Measurements from ENCODE around the gene KRT33A.

The KRT33A gene

DNA sequence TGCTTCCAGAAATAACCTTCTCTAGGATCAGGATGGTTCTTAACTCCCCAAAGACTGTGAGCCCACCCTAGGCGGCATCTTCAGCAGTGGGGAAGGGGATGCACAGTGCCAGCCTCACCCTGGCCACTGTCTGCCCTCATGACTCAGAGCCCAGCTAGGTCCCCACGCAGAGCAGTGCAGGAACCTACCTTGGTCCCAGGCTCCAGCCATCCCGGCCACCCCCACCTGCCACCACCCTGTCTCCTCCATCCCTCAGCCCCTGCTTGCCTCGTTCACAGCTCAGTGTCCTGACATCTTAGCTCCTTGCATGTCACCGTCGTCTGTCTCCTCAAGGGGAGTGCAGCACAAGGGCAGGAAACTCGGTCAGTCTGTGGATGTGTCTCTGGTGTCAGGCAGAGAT, 19.0 kb downstream of the KRT33A start:
- DNase-seq = no peak

DNA sequence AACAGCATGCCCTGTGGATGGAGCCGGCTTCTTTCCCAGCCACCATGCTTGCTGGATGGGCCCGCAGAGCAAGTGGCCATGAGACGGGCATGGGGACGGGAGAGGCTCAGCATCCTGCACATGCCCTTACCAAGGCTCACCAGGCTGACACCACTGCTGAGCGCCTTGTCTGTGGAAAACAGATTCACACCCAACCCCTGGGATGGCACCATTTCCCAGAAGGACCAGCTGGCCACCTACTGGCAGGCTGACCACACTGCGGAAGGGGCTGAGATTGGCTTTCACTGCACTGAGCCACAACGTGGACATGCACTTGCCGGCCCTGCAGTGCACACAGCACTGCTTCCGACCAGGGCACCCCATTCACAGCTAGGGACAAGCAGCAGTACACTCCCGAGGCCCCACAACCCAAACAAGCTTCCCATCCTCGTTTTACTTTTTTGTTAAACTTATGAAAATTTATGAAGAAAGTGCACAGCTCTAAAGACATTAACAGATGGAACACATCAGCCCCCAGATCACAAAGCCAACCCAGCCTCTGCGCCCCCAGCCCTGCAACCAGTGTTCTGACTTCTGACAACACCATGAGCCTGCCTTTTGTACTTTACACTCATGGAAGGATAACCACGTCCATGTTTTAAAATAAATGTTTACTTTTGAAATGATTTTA, 21.2 kb downstream of the KRT33A start:
- peak in 17 of 58 donors; percentile 5 to 28 (median 13) for DNase-seq

DNA sequence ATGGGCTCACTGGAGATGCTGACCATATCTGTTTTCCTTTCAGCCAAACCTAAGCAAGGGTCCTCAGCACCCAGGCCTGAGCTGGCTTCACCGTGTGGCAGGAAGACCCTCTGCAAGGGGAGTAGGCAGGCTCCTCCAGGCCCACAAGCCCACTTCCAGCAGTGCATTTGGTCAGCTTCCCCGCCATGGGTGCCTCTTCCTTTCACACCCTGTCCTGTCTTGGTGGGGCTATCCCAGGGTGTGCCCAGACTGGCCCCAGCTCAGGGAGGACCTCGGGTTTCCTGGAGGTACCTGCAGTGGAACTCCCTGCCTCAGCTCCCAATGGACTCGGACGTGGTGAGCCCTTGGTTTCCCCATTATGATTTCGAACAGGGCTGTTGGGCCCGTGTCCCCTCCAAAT, 22.4 kb downstream of the KRT33A start:
- no peak for DNase-seq

DNA sequence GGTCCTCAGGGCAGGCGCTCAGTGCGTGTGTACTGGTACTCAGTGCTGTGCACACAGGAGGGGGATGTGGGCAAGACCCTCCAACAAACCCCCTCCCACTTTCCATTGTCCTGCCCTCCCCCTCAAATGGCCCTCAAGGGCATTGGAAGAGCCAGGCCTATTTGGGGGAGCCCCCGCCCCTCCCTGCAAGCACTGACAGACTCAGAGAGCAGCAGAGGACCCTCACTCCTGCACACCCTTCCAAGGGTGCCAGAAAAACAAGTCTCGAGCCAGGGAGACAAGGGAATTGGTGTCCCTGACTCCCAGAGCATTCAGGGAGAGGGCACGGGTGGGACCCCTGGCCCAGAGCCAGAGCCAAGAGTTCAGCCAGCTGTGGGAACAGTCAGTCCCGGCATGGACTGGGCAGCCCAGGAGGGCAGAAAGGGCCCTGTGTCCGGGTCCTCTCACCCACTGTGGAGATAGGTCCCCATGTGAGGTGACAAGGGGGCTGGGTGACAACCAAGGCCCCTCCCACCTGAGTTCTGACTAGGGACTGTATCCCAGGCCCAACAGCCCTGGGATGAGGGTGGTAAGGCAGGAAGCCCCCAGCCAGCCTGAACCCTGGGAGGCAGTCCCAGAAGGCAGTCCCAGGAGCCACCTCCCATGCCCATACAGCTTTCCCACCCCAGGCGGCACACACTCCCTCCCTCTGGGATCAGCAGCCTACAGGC, 23.1 kb downstream of the KRT33A start:
- no peak for DNase-seq

DNA sequence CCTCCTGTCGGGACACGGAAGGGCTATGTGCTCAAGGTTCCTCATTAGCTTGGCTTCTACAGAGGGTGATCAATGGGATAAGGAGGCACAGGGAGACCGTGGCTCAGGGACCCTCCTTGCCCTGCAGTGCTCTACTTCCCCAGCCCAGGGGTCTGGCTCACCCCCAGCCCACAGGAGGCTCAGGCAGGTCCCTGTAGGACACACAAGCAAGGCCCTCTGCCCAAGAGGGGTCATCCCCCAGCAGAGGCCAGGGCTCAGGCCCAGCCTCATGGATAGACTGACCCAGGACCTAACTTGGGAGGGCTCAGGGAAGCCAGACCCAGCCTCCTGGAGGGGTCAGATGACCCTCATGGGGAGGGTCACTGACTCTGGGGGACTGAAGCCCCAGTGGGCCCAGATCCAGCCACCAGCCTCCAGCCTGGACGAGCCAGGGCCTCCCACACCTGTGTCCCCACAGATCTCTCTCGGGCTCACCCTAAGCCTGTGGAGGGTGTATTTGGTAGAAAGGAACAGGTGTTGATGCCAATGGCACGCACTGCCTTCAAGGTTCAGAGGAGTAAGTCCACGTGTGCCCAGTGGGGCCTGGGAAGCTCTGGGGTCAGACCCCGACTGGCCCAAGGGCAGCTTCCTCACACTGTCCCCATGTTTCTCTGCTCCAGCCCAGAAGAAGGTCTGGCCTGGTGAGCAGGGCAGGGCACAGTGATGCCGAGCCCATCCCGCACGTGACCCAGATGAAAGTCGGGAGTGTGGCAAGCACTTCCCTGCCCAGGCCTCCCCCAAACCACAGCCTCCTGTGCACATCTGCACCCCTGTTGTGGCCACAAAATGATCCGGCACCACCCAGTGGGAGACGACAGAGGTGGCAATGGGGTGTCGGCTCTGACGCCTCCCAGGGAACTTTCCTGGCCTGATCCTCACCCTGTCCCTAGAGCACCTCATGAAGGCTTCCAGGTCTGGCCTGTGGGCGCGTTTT, 24.2 kb downstream of the KRT33A start:
- DNase-seq = no peak

DNA sequence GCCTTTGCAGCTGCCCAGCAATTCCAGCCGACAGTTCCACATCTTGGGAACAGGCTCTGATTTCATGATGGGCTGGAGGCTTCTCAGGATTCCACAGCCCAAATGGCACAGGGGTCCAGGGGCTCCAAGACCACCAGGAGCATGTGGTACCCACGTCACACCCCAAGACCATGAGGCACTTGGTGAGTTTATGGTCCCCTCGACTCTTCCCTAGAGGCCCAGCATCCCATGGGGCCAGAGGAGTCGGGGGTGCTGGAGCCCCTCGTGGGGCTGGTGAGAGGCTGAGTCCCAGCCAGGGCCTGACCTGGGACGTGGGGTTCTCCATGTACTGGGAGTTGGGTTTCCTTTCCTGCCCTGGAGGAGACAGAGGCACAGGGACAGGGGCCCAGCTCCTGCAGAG, 25.0 kb downstream of the KRT33A start:
- DNase-seq = no peak

DNA sequence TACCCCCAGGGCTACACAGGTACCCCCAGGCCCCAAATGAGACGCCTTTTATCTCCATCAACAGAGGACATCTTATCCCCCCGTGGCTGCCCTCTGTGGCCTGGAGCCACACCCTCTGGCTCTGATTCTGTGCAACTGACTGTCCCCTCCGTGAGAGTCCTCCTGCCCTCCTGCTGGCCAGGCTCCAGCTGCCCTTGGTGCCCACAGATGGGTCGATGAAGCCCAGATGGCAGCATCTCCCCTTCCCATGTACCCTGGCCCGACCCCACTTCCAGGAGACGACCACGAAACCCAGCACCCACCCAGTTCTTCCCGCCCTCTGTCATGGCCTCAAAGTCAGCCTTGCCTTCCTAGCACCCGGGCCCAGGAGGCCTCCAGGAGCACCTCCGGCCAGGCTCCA, 25.5 kb downstream of the KRT33A start:
- no peak for DNase-seq

DNA sequence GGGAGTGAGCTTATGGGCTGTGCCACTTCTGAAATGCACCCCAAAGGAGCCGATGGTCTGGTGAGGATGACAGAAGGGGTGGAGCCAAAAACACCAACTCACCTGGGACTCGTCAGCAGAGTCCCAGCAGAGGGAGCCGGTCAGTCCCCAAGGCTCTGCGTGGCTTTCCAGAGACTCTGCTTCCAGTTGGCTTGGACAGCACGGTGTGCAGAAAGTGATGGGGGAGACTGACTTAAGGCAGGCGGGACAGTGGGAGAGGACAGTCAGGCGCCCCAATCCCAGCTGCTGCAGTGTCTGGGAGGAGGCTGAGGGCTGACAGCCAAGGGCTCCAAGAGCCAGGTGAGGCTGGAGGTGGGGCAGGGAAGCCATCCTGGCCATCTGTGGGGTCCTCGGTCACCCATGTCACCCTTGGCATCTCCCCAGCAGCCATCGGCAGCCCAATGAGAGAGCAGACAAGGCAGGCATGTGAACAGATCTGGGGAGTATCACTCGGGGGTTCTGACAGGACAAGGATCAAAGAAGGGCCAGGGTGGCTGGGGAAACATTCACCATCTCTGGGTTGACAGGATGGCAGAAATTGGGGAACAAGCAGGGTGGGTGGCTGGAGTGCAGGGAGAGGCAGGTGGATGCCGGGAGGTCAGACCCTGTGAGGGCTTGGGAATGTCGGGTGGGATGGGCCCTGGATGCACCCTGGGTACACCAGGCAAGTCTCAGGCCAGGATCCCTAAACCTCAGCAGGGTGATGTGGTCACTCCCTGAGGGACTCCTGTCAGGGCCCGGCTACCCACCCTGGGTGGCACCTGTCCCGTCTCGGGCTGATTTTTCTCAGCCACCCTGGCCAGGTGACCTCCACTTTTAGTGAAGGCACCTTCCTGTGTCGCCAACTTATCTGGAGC, 26.2 kb downstream of the KRT33A start:
- no peak for DNase-seq

DNA sequence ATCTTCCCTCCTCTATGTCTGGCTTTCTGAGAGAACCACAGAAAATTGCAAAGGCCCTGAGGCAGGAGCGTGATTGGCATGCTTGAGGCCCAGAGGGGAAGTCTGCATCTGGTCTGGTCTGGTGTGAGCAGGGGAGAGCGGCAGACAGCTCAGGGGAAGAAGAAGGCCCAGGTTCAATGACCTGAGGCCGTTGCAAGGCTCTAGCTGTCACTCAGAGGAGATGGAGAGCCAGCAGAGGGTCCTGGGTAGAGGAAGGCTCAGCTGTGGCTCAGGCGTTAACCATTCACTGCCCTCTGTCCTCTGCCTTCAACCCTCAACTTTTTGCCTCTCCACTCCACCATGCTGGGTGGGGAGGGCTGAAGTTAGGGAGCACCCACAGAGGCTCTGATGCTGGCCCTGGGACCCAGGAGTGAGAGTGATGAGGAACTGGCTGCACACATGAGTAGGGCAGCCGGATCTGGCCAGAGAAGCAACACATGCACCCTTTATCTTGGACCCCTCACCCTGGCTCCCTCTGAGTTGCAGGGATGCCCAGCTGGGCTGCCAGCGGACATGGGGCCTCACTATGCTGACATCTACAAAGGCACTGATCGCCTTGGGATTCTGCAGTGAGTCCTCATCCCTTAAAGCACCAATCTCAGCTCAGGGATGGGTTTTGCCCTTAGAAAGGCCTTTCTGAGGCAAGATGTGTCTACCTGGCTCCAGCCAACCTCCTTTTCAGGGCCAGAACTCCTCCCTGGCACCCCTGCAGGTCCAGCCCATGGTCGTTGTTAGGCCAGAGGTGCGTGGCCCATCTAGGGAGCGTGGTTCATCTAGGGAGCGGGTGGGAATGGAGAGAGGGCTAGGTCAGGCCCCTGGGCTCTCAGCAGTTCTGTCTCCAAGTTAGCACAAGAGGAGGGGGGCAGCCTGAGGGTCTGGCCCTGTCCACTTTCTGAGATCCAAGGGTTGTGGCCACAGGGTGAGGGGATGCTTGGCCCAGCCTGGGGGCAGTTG, 27.4 kb downstream of the KRT33A start:
- no peak for DNase-seq

DNA sequence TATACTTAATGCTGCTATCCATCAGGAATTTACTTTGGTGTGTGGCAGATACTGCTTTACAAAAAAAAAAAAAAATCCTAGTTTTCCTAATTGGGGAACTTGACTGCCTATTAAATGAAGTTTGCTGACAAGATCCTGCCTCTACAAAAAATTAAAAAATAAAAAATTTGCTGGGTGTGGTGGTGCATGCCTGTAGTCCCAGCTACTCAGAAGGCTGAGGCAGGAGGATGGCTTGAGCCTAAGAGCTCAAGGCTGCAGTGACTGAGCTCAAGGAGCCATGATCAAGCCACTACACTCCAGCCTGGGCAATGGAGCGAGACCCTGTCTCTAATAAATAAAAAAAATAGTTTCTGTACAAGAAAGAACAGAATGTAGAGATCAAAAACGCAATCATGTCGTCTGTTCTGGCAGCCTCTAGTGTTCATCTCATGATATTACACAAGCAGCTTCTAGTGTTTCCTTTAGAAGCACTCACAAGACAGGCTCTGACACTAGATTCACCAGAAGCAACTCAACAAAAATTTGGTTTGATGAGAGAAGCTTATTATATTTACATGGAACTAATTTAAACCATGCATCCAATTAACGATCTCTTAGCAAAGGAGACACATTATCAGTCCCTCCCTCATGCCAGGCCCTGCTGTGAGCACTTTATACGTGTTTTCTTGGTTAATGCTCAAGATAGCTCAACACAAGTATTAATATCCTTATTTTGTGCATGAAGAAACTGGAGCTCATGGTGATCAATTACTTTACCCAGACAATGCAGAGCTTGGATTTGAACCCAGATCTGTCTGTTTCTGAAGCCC, 28.3 kb downstream of the KRT33A start:
- no peak for DNase-seq

DNA sequence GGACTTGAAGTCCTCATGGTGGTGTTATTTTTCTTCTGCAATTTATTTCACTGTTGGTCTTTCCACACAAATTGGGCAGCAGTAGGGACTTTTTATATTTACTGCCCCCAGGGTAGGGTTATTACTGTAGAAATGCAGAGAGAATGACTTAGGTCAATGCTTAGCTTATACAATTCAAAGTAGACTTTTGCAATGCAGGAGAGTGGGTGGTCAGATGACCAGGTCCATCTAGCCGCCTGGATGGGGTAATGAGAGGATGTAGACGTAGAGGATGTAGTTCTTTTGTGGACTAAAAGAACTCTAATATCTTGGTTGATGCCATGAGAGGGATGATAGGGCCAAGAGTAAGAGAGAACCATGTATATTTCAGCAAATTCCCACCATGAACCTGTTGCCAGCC, 32.4 kb downstream of the KRT33A start:
- no peak for DNase-seq

DNA sequence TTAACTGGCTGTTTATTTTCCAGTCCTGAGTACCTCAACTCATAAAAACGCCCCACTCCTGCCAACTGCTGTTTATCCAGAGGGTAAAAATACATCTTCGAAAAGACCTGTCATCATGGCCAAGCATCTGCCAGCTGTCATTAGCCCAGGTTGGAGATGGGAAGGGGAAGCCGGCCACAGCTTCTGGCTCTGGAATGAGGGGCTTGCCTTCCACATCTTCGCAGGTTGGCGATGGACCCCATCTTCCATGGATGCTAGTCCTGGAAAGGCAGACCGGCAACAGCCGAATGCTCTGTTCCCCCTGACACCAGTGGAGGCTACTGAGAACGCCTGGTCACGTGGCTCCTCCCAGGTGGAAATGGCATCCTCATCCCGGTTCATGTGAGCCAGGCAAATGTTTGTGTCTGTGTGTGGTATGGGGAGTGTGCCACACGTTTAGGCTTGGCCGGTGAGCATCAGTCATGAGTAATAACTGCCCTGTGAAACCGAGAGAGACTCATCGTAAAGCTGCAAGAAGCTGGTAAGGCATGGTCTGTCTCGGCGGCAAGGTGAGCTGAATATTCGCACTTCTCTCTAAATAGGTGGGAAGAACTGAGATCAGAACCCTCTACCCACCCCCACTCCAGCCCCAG, 34.7 kb downstream of the KRT33A start:
- no peak for DNase-seq

DNA sequence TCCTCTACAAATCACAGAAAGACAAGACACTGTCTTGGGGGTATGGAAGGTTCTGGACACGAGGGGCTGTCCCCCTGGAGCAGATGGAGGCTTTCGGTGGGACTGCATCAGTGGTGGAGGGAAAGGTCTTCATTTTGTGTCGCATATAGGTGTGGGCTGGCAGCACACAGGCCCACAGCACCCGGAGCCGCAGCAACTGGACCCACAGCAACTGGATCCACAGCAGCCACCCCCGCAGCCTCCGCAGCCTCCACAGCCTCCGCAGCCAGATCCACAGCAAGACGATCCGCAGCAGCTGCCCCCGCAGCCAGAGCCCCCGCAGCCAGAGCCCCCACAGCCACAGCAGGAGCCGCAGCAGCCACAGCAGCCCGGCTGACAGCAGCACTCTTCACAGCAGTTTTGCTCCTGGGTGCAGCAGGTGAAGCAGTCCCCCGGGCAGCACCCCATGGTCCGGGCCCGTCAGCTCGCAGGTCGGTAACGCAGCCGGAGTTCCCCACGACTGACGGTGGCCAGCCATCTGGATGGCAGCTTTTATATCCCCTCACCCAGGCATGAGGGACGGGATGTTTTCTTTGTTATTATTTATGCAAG, 35.3 kb downstream of the KRT33A start, which contains the start of gene KRTAP17-1:
TSS of gene KRTAP17-1 (minus strand) at position 507 of the 591 bp plus-strand sequence. CDS start at position 447, 60 bp downstream.
- no peak for DNase-seq

DNA sequence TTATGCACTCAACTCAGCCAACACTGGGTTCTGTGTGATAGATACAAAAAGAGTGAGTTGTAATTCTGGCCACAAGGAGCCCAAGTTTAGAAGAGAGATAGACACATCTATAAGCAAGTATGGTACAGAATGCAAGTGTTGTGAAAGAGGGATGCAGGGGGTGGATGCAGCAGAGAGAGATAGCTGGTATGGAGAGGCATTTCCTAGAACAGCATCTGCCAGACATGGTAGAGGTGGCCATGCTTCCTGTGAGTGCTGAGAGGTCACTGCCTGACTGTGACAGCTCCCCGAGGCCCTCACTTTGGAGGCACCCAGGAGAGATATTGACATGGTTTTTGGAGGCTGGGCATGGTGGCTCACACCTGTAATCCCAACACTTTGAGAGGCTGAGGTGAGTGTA, 39.5 kb downstream of the KRT33A start:
- no peak for DNase-seq

DNA sequence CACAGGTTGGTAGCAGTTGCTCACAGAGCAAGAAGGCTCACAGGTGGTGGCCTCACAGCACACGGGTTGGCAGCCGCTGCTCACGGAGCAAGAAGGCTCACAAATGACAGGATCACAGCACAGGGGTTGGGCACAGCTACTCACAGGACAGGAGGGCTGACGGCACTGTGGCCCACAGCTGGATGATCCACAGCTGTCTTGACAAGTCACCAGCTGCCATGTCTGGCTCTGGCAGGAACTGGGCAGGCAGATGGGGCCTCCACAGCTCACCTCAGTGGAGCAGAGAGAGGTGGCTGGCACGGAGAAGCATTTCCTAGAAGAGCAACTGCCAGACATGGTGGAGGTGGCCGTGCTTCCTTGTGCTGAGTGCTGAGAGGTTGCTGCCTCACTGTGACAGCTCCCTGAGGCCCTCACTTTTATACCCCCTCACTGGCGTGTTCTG, 41.7 kb downstream of the KRT33A start, which contains the start of gene KRTAP16-1:
TSS of gene KRTAP16-1 (minus strand) at position 392 of the 442 bp plus-strand sequence. CDS start at position 336, 56 bp downstream.
- DNase-seq = no peak

DNA sequence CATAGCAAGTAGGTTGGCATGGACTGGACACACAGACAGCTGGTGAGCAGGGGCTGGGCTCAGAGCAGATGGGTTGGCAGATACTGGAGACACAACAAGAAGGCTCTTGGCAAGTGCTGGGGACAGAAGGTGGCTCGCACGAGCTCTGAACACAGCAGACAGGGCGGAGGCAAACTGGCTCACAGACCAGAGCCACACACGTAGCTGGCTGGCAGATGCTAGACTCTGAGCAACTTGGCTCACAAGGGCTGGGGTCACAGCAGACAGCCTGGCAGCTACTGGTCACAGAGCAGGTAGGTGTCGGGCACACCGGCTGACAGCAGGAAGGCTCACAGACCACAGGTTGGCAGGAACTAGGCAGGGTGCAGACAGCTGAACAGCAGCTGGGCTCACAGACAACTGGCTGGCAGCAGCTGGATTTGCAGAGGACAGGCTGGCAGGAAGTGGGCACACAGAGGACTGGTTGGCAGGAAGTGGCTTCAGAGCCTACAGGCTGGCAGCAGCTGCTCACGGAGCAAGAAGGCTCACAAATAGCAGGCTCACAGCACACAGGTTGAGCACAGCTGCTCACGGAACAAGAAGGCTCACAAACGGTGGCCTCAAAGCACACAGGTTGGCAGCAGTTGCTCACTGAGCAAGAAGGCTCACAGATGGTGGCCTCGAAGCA, 42.2 kb downstream of the KRT33A start:
- DNase-seq = peak in 33 of 58 donors; percentile 12 to 77 (median 40)

DNA sequence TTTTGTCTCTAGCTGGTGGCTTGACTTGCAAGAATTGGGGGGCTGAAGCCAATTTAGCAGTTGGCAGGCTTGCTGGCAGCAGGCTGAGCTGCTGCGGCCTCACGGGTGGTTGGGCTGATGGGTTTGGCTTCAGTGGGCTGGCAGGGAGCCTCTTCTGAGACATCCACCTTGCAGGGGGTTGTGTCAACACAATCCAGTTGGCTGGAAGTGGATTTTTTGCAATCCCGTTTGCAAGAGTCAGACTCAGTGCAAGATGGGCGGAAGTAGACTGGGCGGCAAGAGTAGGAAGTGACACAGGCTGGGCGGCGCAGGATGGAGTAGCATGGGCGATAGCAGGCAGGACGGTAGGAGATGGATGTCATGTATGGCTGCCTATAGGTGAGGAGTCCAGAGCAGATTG, 43.0 kb downstream of the KRT33A start:
- peak in 5 of 58 donors; percentile 7 to 47 (median 29) for DNase-seq
